Measurements from ENCODE around the gene SVIL.

Gene SVIL

GRCh38 chr10:29643771-29644501 lies 9.2 kb upstream of the SVIL start:
- H3K4me3 ChIP-seq (ENCODE audit: low read depth, low read length), result no peak overlapping the region
- DNase-seq (ENCODE audit: low read depth), result no peak
- in situ Hi-C loops (cut with HindIII; ENCODE audit: low sequenced_read_pairs), result no loop called here
- no peak for TF ChIP-seq CTCF (IDR thresholded peaks at IDR 0.05; ENCODE audit: low read depth, low read length, missing control alignments)

GRCh38 chr10:29642990-29643389 lies 8.2 kb upstream of the SVIL start:
- no peak for DNase-seq (ENCODE audit: low read depth)
- in situ Hi-C loops (cut with HindIII; ENCODE audit: low sequenced_read_pairs), result no loop called here
- no peak overlapping the region for H3K4me3 ChIP-seq (ENCODE audit: low read depth, low read length)
- no peak for TF ChIP-seq CTCF (IDR thresholded peaks at IDR 0.05; ENCODE audit: low read depth, low read length, missing control alignments)

GRCh38 chr10:29637537-29637936 lies 2.8 kb upstream of the SVIL start:
- no peak overlapping the region for H3K4me3 ChIP-seq (ENCODE audit: low read depth, low read length)
- in situ Hi-C loops (cut with HindIII; ENCODE audit: low sequenced_read_pairs), result no loop called here
- no peak for TF ChIP-seq CTCF (IDR thresholded peaks at IDR 0.05; ENCODE audit: low read depth, low read length, missing control alignments)
- DNase-seq (ENCODE audit: low read depth), result no peak

DNA sequence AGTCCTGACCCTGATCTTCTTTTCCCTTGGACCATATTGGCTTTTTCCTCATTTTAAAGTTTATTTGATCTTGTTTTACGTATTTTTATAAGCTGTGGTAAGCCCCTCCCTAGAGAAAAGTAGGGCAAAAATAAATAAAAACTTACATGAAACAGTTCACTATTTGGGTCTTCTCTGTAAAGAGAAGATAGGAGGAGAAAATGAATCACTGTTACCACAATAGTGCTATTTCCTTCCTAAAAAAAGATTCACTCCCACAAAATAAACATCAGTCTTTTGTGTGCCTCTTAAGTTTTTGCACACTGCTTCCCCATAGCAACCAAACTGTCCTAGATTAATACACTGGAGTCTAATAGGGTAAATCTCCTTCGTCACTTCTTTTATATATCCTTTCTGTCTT lies 1.4 kb upstream of the SVIL start:
- DNase-seq (ENCODE audit: low read depth), result no peak
- in situ Hi-C loops (cut with HindIII; ENCODE audit: low sequenced_read_pairs), result no loop called here
- H3K4me3 ChIP-seq (ENCODE audit: low read depth, low read length), result no peak overlapping the region
- no peak for TF ChIP-seq CTCF (IDR thresholded peaks at IDR 0.05; ENCODE audit: low read depth, low read length, missing control alignments)

DNA sequence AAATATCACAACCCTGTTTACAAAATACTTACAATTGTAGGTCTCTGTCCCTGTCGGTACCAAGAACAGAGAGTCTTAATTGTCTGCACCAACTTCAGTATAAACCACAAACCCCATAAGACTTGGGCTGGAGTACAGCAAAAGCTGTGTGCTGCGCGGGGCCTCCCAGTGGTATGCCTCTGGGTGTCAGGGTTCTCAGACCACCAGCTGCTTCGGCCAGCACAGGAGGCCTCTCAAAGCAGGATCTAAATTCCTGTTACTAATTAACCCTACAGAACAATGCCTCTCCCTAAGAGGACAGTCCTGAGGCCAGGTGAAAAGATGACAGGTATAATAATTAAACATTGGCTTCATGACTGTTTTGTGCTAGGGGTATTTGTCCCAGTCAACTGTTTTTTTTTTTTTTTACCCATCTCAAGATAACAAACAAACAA lies 957 bp upstream of the SVIL start:
- no peak for DNase-seq (ENCODE audit: low read depth)
- no peak overlapping the region for H3K4me3 ChIP-seq (ENCODE audit: low read depth, low read length)
- in situ Hi-C loops (cut with HindIII; ENCODE audit: low sequenced_read_pairs), result no loop called here

DNA sequence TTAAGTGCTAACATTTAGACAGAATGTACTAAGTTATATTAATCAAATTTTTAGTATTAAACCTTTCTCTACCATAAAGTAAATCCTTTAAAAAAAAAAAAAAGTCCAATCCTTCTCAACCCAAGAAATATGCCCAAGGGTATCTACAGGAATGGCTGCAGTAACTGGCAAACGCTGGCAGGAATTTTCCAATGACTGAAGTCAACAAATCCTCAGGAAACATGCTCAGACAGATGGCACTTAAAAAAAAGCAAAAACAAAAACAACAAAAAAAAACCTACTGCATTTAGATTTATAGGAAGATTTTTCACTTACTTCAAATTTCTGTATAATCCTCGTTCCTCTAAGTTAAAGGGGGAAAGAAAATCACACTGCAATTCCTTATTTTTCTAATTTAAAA lies 666 bp downstream of the SVIL start:
- in situ Hi-C loops (cut with HindIII; ENCODE audit: low sequenced_read_pairs), result no loop called here
- no peak for DNase-seq (ENCODE audit: low read depth)
- no peak overlapping the region for H3K4me3 ChIP-seq (ENCODE audit: low read depth, low read length)
- TF ChIP-seq CTCF (IDR thresholded peaks at IDR 0.05; ENCODE audit: low read depth, low read length, missing control alignments), result no peak

More for the DNA sequence above, 957 bp upstream of the SVIL start:
- TF ChIP-seq CTCF (IDR thresholded peaks at IDR 0.05; ENCODE audit: low read depth, low read length, missing control alignments), result no peak
